ENCODE results near the gene ADCY2.

DNA sequence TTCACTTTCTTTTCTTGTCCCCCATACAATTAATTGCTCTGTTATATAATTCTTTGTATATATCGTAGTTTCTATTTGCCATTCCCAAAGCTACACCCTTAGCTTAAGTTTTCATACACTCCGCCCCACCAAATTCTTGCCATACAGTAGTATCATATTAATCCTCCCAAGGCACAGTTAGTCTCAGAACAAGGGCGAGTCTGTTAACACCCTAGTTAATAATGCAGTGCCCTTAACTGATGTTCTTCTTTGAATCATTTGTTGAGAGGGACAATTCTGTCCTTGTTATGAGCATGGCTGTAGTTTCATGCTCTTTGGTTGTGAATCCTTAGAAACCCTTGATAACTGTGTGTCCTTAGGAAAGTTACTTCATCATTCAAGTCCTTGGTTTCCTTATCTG, 248.8 kb downstream of the ADCY2 start:
- no peak for TF ChIP-seq CTCF (IDR thresholded peaks at IDR 0.05)
- TF ChIP-seq POLR2A (IDR thresholded peaks at IDR 0.05): no peak
